HG03025 (cell line): ENCODE results near the gene CHST5.
"Not testable (repeated sequence)": the region's sequence is repeated elsewhere in the genome, so short reads cannot be mapped to it uniquely, and the experiment has no call there.

Experiments used
- ATAC-seq: cut with Tn5 transposase; IDR thresholded peaks from one replicate; pipeline ENCODE4 v1.9.1; 2021; ENCODE audit warnings: mild to moderate bottlenecking, moderate library complexity; ENCODE audit not compliant: unreplicated experiment, low FRiP score

The CHST5 gene

DNA sequence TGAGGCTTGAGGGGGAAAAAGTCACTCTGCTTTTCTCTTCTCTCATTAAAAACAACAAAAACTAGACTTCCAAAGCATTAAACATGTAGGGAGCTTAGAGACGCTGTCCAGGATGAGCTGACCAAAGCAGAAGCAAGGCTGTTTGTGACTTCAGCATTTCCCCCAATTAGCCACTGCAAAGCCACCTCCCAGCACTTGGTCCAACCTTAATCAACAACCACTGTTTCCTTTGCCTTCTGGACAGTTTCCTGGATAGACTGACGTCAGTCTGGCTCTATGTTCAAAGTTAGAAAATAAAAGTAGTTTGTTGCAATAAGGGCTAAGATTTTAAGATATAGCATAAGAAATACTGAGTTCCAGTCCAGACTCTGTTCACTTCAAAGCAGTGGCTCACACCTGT, 17.0 kb upstream of the CHST5 start:
- ATAC-seq = no peak

DNA sequence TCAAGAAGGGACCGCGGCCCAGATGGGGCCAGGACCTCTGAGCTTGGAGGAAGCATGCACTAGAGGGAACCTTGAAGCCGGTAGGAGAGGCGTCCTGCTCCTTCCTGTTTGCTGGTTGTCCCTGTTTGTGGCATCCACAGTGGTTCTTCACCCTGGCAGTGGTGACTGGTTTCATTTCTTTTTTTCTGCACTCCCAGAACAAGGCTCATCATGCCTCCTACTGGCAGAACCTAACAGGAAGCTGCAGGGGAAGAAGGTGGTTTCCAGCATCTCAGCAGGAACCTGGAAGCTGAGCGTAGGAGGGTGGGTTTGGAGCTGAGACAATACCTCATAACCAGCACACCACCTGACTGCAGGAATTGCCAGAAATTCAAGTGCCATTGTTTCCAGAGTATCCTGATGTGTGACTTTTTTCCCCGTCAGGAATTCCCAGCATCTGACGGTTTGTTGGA, 14.3 kb upstream of the CHST5 start:
- peak; percentile 47 for ATAC-seq

DNA sequence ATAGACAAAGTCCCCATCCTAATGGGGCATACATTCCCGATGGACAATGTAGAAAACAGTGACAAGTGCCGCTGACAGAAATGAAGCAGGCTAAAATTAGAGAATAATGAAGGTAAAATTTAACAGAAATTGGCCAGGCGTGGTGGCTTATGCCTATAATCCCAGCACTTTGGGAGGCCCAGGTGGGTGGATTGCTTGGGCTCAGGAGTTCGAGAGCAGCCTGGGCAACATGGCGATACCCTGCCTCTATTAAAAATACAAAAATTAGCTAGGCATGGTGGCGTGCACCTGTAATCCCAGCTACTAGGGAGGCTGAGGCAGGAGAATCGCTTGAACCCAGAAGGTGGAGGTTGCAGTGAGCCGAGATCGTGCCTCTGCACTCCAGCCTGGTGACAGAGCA, 12.5 kb upstream of the CHST5 start:
- ATAC-seq = not testable (repeated sequence)

DNA sequence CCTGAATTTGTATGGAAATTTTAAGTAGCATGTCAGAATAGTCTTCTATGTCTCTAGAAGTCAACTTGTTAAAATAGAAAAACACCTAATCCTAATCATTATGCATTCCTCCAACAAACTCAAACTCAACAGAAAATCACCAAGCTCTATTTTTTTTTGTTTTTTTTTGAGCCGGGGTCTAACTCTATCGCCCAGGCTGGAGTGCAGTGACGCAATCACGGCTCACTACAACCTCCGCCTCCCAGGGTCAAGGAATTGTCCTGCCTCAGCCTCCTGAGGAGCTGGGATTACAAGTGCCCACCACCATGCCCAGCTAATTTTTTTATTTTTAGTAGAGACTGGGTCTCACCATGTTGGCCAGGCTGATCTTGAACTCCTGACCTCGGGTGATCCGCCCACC, 10.4 kb upstream of the CHST5 start:
- no peak for ATAC-seq

DNA sequence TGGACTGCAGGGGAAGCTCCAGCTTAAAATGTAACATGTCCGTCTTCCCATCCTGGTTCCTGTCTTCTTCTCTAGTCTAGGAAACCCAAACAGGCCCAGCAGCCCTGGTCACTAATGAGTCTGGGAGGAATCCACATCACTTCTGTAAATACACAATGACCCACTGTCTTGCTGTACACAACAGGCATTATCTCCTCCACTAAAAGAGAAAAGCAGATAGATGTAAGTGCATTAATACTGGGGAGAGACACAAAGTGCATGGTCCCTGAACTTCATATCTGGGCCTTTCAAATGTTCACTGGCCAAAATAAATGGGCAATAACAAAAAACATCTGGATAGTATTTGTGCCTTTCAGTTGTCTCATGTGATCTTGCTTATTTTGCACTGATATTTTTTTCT, 10.0 kb upstream of the CHST5 start:
- ATAC-seq = not testable (repeated sequence)

DNA sequence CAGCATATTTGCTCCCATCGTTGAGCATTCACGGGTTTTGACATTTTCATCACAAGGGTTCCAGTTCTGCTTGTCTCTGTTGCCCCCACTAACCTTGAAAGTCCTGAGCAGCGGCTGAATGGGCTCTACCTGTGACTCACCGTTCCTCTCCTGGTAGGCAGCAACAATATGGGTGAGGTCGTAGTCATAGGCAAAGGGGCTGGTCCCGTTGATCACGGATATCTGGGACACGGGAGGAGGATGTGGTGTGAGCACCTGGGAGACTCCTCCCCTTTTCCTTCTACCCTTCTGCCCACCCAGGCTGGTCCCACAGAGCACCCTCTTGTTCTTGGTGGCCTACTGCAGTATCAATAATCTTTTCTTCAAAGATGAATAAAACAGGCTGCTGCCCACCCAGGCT, 6.6 kb upstream of the CHST5 start:
- not testable (repeated sequence) for ATAC-seq

DNA sequence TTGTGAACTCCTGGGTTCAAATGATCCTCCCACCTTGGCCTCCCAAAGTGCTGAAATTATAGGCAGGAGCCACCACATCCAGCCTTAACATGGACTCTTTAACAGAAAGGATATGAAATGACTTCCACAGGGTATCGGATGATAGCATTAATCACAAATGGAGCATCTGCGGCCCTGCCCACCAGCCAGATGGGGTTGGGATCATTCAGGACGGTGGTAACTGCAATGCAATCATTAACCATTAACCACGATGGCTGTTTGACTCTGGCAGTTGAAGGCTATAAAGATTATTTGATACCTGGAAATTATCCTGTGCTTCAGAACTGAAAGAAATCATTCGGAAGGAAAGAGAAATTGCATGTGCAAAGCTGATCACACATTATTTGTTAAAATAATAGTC, 5.3 kb upstream of the CHST5 start:
- no peak for ATAC-seq

DNA sequence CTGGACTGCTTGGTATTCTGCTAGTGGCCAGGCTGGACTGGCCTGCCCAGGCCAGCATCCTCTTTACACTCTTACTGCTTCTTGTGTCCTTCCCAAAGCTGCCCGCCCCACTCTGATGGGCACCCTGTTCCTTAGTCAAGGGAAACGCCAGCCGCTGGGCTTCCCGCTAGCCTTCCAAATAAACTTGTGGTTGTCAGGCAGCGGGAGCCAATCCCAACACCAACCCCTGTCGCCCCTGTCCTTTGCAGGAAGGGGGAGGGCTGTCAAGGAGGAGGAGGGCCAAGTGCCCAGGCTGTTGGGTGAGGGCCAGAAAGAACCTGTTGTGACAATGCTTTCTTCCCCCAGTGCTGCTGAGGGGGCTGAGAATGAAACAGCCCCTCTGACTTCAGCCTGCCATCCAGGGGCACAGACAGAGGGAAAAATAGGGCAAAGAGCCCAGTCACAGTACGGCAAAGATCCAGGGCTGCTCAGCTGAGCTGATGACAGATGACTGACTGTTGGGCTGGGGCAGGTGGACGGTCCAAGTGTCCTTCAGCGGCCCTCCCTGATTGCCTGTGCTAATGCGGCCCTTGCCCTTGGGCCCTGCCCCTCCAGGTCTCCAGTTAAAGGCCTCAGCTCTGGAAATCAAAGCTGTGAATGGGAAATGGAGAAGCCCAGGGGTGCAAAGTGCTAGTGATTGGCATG, 3.1 kb upstream of the CHST5 start:
- ATAC-seq = not testable (repeated sequence)

DNA sequence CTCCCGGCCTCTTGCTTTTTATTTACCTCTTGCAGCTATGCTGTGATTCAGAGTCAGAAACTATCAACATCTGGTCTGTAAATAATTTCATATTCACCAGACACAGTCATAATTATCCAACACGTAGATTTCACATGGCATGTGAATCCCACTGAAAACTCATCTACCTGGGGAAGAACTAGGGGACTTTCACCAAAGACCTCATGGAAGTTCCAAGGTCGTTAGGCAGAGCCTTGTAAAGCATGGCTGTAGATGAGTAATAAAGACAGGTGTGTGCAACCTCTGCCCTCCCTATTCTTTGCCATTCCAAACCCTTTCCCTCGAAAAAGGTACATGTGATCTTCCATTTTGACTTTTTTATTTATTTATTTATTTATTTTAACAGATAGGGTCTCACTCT, 1.9 kb upstream of the CHST5 start:
- no peak for ATAC-seq

DNA sequence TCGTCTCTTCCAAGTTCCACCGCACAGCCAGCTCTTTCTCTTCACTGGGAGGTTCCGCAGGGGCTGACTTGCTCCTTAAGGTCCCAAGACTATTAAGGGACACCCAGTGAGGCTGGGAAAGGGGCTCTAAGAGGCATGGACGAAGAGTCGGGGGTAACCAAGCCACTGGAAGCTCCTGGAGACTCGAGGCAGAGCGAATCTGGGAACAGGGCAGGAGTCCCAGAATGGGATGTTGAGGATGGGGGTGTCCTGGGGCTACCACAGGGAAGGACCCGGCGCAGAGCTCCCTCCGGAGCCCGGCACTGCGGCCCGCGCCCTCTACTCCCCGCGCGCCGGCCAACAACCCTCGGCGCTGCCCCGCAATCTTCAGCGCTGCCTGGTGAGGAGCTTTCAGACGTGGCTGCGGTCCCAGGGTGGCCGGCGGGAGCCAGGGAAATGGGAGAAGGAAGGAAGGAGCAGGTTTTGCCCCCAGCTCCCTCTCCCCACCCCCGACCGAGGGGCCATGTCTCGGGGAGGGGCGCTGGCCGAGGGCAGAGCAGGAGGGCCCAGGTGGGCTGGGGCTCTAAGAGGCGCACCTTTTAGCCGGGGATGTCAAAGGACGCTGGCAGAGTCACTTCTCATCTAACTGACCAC, 581 bp downstream of the CHST5 start:
- no peak for ATAC-seq

DNA sequence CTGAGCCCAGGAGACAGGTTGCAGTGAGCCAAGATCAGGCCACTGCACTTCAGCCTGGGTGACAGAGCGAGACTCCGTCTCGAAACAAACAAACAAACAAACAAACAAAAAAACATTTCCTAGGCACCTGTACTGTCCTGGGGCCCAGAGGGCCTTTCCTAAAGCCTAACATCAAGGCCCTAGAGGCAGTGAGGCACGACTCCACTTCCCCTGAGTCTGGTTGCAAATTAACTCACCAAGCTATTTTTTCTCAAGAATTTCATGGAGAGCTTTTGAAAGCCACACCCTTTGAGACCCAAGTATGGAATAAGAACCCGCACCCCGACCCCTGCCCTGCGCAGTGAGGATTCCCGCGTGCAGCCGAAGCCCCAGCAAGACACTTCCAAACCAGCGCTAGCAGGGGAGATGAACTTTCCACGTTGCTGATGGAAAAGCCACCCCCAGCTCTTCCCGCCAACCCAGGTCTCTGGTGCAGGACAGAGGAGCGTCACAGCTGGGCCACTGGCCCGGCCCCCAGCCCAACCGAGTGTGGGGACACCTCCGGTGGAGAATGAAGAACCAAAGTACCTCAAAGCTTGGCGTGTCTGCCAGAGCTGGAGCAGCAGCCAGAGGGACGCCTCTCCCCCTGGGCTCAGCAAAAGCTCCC, 1.2 kb downstream of the CHST5 start:
- no peak for ATAC-seq

DNA sequence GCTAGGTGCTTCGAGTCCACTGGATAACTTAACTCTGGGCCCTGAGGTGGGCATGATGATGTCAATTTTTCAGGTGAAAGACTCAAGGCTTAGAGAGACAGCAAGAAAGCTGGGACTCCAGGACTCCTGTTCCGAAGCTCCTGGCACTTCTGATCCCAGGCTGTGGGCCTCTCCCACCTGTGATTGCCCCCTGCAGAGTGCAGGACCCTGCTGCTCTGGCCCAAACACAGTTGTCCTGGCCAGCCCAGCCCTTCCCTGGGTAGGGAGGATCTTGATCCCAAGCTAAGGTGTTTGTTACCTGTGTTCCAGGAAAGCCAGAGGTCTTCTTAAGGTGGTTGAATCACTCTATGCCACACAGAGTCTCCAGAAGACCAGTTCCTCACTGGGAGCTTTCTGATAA, 3.1 kb downstream of the CHST5 start:
- no peak for ATAC-seq

DNA sequence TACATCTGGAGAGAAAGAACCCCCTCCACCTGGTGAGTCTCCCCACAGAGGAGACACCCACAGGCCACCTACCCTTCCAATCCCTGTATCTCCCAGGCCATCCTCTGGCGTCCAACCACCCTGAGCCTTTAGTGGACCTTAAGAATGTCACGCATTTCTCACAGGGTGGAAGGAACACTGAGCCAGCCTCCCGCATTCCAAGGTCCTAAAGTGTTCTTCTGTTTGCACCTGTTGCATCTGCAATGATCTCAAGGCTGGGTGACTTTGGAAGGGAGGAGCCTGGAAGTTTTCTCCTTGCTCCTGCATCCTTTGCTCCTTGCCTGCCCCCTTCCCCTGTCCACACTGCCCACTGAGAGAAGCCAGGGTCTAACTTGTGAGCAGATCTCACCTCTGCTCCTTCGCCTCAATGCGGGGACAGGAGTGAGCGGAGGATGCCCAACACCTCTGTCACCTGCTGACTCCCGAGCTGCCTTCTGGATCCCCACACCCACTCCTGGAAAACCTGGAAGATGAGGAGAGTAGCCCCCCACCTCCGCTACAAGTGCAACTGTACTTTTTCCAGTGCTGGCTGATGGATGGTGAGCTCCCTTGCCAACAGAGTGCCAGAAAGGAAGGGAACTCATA, 3.7 kb downstream of the CHST5 start:
- no peak for ATAC-seq

DNA sequence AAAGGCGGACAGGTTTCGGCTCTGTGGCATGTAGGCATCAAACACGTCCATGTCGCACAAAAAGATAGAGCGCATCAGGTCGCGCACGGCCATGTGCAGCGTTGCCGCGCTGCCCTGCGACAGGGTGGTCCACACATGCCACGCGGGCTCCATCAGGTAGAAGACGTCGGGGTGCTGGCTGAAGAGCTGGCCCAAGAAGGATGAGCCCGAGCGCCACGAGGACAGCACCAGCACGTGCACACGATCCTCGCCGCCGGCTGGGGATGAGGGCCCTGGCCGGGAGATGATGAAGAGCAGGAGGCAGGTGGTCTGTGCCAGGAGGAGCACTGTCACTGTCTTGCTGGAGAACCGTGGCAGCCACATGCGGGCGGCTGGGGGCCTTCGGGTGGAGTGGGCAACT, 5.9 kb downstream of the CHST5 start:
- ATAC-seq = no peak

DNA sequence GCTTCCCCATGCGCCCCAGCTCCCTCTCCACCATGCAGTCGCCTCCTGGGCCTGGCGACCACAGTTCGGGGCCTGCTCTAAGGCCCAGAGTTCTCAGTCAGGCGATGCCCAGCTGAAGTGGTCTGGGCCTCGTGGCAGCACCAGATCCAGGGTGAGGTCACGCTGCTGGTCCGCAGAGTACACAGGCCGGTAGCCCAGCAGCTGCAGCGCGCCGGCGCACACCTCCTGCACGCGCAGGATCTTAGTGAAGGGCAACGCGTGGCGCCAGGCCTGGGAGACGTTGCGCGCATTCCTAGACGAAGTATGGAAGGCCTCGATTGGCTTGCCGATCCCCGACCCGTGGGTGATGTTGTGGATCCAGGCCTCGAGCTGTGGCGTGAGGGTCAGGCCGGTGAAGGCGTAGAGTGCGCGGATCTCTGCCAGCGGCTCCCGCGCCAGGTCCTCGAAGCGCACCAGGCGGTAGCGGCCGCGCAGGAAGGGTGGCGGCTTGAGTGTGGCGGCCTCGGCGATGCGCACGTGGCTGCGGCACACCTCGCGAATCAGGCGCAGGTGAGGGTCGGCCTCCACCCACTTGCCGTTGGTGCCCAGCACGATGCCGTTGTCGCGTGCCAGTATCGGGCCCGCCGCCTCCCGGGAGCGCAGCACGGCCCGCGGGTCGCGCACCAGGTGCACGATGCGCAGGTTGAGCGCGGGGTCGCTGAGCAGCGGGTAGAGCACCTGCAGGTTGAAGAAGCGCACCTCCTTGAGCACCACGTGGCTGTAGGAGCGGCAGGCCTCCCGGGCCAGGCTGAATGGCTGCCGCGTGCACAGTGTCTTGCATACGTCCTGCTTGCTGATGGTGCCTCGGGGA, 6.6 kb downstream of the CHST5 start:
- ATAC-seq = no peak

DNA sequence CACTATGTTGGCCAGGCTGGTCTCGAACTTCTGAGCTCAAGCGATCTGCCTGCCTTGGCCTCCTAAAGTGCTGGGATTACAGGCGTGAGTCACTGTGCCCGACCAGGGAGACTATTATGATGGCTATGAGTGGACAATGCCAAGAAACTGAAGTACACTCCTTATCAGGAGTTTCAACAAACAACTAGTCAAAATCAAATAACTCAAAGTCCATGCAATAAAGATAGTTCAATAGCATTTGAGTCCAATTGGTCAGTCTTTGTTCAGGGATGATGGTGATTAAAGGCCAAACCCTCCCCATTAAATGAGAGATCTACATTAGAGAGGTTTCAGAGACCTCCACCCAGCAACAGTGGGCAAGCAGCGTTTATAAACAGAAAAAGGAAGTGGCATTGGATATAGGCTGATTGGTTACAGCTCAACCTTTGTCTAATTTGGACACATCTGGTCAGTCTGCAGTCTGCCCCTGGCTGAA, 8.0 kb downstream of the CHST5 start:
- no peak for ATAC-seq

DNA sequence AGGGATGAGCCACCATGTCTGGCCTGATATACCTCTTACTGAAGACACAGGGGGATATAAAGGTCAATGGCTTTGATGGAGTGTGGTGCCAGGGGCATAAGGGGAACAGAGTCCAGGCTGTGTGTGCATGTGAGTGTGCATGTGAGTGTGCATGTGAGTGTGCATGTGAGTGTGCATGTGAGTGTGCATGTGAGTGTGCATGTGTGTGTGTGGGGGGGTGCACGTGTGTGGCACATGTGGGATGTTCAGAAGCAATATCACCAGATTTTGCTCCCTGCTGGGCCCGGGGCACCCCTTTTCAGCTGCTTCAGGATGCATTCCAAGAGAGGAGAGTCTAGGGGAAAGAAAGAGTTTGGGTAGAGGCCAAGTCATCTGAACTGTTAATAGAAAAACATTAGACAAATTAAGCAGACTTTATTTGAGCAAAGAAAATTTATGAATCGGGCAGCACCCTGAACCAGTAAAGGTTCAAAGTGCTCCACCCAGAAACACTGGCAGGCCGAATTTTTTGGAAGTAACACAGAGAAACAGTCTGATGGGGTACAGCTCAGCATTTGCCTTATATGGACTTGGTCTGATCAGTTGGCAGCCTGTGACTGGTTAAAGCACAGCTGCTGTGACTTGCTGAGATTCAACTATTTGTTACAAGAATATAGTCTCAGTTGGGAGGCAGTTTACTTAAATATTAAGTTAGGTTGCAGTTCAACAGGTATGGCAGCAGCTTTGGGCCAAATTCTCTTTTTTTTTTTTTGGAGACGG, 9.7 kb downstream of the CHST5 start:
- ATAC-seq = no peak

DNA sequence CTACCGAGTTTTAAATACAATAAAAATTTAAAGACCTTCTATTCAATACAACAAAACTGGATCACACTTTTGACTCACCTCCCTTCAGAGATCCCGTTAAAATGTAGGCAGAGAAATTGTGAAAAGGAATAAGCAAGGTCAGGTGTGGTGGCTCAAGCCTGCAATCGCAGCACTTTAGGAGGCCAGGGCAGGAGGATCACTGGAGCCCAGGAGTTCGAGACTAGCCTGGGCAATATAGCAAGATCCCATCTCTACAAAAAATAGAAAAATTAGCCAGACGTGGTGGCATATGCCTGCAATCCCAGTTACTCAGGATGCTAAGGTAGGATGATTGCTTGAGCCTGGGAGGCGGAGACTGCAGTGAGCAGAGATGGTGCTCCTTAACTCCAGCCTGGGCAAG, 16.7 kb downstream of the CHST5 start:
- no peak for ATAC-seq

DNA sequence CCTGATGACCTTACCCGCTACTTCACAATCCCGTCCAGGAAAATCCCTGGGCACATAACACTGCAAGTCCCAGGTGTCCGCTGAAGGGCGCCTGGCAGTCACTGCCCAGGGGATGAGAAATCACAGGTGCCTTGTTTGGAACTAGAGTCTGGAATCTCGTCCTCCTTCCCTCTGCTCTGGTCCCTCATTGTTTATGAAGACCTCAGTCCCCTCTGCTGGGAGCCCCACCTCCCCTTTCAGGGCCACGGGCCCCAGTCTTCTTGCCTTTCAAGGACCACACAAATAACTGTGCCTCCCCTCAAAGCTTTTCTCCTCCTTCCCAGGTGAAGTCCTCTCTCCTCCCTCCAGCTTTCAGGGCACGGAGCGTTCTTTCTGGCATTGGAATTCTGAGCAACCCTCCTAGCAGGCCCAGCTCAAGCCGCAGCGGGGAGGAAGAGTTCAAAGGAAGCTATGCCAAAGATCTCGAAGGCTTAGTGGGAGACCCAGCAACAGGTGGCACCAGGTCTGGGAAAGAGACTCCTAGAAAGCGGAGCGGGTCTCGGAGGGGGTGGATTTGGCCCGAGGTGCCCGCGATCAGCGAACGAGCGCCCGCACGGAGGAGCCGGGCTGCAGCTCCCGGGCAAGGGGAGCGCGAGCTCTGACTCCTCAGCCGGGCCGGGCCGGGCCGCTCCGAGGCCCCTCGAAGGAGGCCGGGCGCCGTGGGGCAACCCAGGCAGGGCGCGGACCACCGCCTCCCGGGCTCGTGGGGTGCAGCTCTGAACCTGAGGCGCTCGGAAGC, 19.5 kb downstream of the CHST5 start:
- ATAC-seq = peak; percentile 22
